H1 (cell line): ENCODE results near the gene THAP5. TPM values are rescaled to one million over a fixed set of nuclear protein-coding genes. Genes with fewer than 3 reads are reported as not detected.

ENCODE experiments used
- CBX5 ChIP-seq: fragments of 300-800, 300-1000 bp; sonication (generic); IDR thresholded peaks from 2 replicates; pipeline ENCODE4 v1.7.1; 2016; ENCODE audit warnings: antibody characterized with exemption, low read length, low read depth
- CHD2 ChIP-seq: IDR thresholded peaks from 2 replicates; pipeline ENCODE4 v1.6.1; 2012; ENCODE audit warnings: low read length, improper control_type of control experiment
- CREB1 ChIP-seq: IDR thresholded peaks from 2 replicates; pipeline ENCODE4 v1.6.1; 2012; ENCODE audit warnings: inconsistent platforms
- EGR1 ChIP-seq: IDR thresholded peaks from 2 replicates; pipeline ENCODE4 v1.6.1; 2011; ENCODE audit warnings: low read depth, low read length, borderline replicate concordance
- EZH2 ChIP-seq: fragments of 200-600 bp; sonication (generic); IDR thresholded peaks from 2 replicates; pipeline ENCODE4 v1.7.1; 2012; ENCODE audit warnings: low read depth, mild to moderate bottlenecking, moderate library complexity, low read length, inconsistent platforms; ENCODE audit not compliant: severe bottlenecking
- FOSL1 ChIP-seq: IDR thresholded peaks from 2 replicates; pipeline ENCODE4 v1.6.1; 2011; ENCODE audit warnings: mild to moderate bottlenecking, low read depth, low read length, moderate library complexity; ENCODE audit not compliant: insufficient read depth
- GABPA ChIP-seq: IDR thresholded peaks from 2 replicates; pipeline ENCODE4 v1.6.1; 2011; ENCODE audit warnings: mild to moderate bottlenecking, low read length, moderate library complexity, borderline replicate concordance; ENCODE audit not compliant: insufficient read depth
- GTF2F1 ChIP-seq: IDR thresholded peaks from 2 replicates; pipeline ENCODE4 v1.6.1; 2012; ENCODE audit warnings: low read depth, low read length, improper control_type of control experiment, borderline replicate concordance
- HDAC2 ChIP-seq, 2 experiments: fragments of 300-600 bp in 1 of 2; sonication (generic) in 1 of 2; IDR thresholded peaks; 2 replicates each; pipeline ENCODE4 v1.6.1; 2011 to 2012; ENCODE audit warnings: low read depth in 2 of 2, low read length in 2 of 2, mild to moderate bottlenecking in 2 of 2, moderate library complexity in 2 of 2, borderline replicate concordance in 1 of 2, inconsistent platforms in 1 of 2
- KDM5A ChIP-seq: fragments of 200-600 bp; IDR thresholded peaks from 2 replicates; pipeline ENCODE4 v1.7.1; 2012; ENCODE audit warnings: mild to moderate bottlenecking, low read length, inconsistent platforms, mixed read lengths
- NRF1 ChIP-seq: IDR thresholded peaks from 2 replicates; pipeline ENCODE4 v1.6.1; 2011; ENCODE audit warnings: mild to moderate bottlenecking, low read depth, low read length, improper control_type of control experiment
- PHF8 ChIP-seq: fragments of 200-600 bp; sonication (generic); conservative IDR thresholded peaks from 2 replicates; pipeline ENCODE4 v1.7.1; 2012; ENCODE audit warnings: low read depth, mild to moderate bottlenecking, inconsistent platforms, low read length, moderate library complexity
- POLR2AphosphoS5 ChIP-seq: IDR thresholded peaks from 2 replicates; pipeline ENCODE4 v1.6.1; 2011; ENCODE audit warnings: low read depth, low read length
- RAD21 ChIP-seq, 2 experiments: IDR thresholded peaks in 1 of 2; conservative IDR thresholded peaks in 1 of 2; 2 replicates each; pipeline ENCODE4 v1.6.1; 2011; ENCODE audit warnings: low read depth in 2 of 2, low read length in 2 of 2, improper control_type of control experiment in 1 of 2, inconsistent platforms in 1 of 2, mild to moderate bottlenecking in 1 of 2, moderate library complexity in 1 of 2
- TBP ChIP-seq: IDR thresholded peaks from 2 replicates; pipeline ENCODE4 v1.6.1; 2011; ENCODE audit warnings: low read depth, low read length, improper control_type of control experiment
- YY1 ChIP-seq: IDR thresholded peaks from 2 replicates; pipeline ENCODE4 v1.6.1; 2011; ENCODE audit warnings: low read depth, mild to moderate bottlenecking, low read length
- polyA plus RNA-seq, 7 experiments: library from polyadenylated mRNA; depleted of rRNA in 3 of 7; stranded (reverse) in 5 of 7; unstranded in 2 of 7; fragments of >200 nt in 5 of 7; fragments of 200-250 nt in 2 of 7; gene quantifications; 1 replicate in 5 of 7; 2 replicates in 1 of 7; 4 replicates in 1 of 7; pipeline versions ENCODE4 v1.2.1 to v1.2.3, GENCODE V29; 2011 to 2013; ENCODE audit warnings: missing spikeins in 2 of 7, mixed read lengths in 2 of 7
- total RNA-seq: library from RNA; stranded (reverse); fragmentation: NEBNext Ultra II Directional; extraction: Animal tissue kit (Norgen Biotek cat#: 25700); gene quantifications from 2 replicates; pipeline ENCODE4 v1.2.1, GENCODE V29; 2021
- TF ChIP-seq, protein P1 (sequence below): IDR thresholded peaks from 2 replicates; pipeline ENCODE4 v1.6.1; 2011; ENCODE audit warnings: low read length, improper control_type of control experiment
- TF ChIP-seq, protein P2 (sequence below): IDR thresholded peaks from 2 replicates; pipeline ENCODE4 v1.6.1; 2012; ENCODE audit warnings: inconsistent platforms
- TF ChIP-seq, protein P3 (sequence below): IDR thresholded peaks from 2 replicates; pipeline ENCODE4 v1.6.1; 2012; ENCODE audit warnings: inconsistent platforms
- TF ChIP-seq, protein P4 (sequence below): IDR thresholded peaks from 2 replicates; pipeline ENCODE4 v1.6.1; 2011; ENCODE audit warnings: low read depth, mild to moderate bottlenecking, low read length; ENCODE audit not compliant: insufficient read depth

The THAP5 gene
- total and polyA plus RNA-seq, 2 of the 8 experiments (the other 6 are each of a cell fraction or from before 2014, with no cell fraction given), result 3.9 to 24.2 TPM

DNA sequence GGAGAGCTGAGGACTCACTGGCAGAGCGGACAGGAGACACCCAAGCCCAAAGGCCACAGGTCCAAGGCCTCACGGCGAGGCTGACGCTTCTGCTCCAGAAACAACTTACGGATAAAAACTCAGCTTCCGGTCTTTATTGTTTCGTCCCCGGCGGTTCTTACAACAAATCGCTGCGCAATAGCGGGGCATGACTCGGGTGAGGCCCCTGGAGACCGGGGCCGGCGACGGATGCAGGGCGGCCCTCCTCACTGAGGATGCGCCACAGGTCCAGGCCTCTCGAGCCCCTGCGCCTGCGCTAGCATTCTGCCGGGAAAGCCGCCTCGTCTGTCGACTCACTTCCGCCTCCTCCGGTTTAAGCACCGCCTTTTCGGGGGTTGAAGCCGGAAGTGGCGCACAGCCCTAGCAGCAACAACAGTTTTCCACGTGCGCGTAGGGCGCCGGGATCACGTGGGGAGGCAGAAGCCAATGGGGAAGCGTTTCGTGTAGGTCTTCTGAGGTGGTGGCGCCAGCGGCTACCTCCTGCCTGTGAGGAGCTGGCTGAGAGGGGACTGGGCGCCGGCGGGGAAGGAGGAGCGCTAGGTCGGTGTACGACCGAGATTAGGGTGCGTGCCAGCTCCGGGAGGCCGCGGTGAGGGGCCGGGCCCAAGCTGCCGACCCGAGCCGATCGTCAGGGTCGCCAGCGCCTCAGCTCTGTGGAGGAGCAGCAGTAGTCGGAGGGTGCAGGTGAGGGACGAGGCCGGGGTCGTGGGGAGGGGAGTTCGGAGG lies at the start of gene THAP5, which contains the start of gene DNAJB9 (continued):
- TF ChIP-seq RAD21 (IDR thresholded peaks at IDR 0.05 in 1 of 2, conservative IDR thresholded peaks at IDR 0.05 in 1 of 2; ENCODE audit: low read depth in 2 of 2, low read length in 2 of 2) (peak in 1 of 2 experiments; percentile 0; a peak in 1 of 4 replicates), POLR2AphosphoS5 (peak; percentile 89; the same call in 1 of the 2 replicates), PHF8 (peak; percentile 86), CHD2 (no peak; the same call in 1 of the 2 replicates), NRF1 (peak; percentile 87), YY1 (0 out of 2 replicates have a peak, but pooled peaks have one; percentile 34), GABPA (peak; percentile 90; the same call in 1 of the 2 replicates), HDAC2 (IDR thresholded peaks at IDR 0.05; ENCODE audit: borderline replicate concordance in 1 of 2, low read depth in 2 of 2, low read length in 2 of 2) (peak in 1 of 2 experiments; percentile 43; a peak in 1 of 4 replicates), EZH2 (no peak), GTF2F1 (peak; percentile 63; the same call in 1 of the 2 replicates), EGR1 (no peak), CREB1 (peak; percentile 88), CBX5 (no peak), KDM5A (no peak; the same call in 1 of the 2 replicates), FOSL1 (no peak), TBP (peak; percentile 89)
- TF ChIP-seq, protein P1, sequence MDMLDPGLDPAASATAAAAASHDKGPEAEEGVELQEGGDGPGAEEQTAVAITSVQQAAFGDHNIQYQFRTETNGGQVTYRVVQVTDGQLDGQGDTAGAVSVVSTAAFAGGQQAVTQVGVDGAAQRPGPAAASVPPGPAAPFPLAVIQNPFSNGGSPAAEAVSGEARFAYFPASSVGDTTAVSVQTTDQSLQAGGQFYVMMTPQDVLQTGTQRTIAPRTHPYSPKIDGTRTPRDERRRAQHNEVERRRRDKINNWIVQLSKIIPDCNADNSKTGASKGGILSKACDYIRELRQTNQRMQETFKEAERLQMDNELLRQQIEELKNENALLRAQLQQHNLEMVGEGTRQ, result peak; percentile 99
- TF ChIP-seq, protein P2, sequence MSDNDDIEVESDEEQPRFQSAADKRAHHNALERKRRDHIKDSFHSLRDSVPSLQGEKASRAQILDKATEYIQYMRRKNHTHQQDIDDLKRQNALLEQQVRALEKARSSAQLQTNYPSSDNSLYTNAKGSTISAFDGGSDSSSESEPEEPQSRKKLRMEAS, result peak; percentile 100
- TF ChIP-seq, protein P3, sequence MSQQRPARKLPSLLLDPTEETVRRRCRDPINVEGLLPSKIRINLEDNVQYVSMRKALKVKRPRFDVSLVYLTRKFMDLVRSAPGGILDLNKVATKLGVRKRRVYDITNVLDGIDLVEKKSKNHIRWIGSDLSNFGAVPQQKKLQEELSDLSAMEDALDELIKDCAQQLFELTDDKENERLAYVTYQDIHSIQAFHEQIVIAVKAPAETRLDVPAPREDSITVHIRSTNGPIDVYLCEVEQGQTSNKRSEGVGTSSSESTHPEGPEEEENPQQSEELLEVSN, result peak; percentile 95
- TF ChIP-seq, protein P4, sequence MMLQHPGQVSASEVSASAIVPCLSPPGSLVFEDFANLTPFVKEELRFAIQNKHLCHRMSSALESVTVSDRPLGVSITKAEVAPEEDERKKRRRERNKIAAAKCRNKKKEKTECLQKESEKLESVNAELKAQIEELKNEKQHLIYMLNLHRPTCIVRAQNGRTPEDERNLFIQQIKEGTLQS, result peak; percentile 91
